GM21528 (cell line): ENCODE measurements around the gene TIGD1.
"Not testable (repeated sequence)": the region's sequence is repeated elsewhere in the genome, so short reads cannot be mapped to it uniquely, and the experiment has no call there.

ENCODE experiments used
- ATAC-seq: cut with Tn5 transposase; IDR thresholded peaks from one replicate; pipeline ENCODE4 v1.9.1; 2021; ENCODE audit warnings: mild to moderate bottlenecking, moderate library complexity; ENCODE audit not compliant: unreplicated experiment, low FRiP score

The TIGD1 gene

DNA sequence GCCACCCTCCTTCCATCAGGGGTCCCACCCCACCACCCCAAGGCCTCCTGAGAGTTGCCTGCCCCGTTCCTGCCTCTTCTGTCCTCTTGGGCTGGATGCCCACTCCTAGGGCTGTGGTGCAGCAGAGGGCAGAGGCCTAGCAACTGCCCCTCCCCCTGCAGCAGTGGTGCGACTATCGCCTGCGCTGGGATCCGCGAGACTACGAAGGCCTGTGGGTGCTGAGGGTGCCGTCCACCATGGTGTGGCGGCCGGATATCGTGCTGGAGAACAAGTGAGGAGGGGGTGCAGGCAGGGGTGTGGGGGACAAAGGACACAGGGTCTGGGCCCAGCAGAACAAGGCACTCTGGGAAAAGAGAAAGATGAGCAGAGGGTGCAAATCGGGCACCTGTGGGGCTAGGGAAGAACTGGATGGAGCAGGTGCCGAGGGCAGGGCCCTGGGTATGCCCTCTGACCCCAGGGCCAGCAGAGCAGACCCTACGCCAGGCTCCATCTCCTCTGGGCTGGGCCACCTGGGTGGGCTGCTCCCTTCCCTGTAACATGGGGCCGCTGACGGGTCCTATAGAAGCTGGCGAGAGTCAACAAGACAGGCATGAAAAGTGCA, 9.8 kb downstream of the TIGD1 start:
- ATAC-seq = no peak

DNA sequence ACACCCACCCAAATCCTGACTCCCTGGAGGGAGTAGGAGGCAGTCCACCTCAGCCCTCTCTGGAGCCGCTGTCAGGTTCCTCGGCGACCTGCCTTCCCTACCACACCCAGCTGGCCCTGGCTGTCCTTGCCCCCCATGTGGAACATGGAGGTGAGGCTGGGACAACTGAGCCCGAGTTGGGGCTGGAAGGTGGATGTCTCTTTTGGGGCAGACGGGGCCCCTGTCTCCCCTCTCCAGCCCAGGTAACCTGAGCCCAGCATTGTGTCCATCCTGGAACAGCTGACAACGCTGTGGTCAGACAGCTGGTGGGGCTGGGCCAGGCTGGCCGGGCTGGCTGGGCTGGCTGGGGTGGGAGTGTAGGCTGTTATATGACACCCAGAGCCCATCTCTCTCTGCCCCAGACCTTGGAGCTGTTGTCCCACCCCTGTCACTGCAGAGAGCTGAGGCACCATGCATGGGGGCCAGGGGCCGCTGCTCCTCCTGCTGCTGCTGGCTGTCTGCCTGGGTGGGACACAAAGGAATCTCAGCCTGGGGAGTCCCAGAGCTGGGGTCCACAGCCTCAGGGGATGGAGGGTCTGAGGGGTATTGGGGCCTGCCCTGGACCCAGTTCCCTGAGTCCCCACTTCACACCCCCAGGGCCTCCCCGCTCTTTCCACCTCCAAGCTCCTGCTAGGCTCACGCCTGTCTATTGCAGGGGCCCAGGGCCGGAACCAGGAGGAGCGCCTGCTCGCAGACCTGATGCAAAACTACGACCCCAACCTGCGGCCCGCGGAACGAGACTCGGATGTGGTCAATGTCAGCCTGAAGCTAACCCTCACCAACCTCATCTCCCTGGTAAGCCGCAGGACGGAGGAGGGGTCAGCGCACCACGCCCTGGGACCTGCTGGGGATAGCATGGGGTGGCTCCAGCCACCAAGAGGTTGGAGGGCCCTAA, 10.8 kb downstream of the TIGD1 start, which contains the start of gene CHRNG:
CHRNG (plus strand) TSS at position 395 of the 934 bp plus-strand sequence; CDS start at position 451, 56 bp downstream.
- ATAC-seq = no peak

DNA sequence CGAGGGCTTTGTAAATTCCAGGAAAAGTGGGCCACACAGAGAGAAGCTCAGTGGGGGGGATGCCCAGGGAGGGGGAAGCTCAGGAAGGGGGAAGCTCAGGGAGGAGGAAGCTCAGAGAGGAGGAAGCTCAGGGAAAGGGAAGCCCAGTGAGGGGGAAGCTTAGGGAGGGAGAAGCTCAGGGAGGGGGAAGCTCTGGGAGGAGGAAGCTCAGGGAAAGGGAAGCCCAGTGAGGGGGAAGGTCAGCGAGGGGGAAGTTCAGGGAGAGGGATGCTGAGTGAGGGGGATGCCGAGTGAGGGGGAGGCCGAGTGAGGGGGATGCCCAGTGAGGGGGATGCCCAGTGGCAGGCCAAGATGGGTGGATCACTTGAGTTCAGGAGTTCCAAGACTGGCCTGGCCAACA, 11.7 kb downstream of the TIGD1 start:
- ATAC-seq = no peak

DNA sequence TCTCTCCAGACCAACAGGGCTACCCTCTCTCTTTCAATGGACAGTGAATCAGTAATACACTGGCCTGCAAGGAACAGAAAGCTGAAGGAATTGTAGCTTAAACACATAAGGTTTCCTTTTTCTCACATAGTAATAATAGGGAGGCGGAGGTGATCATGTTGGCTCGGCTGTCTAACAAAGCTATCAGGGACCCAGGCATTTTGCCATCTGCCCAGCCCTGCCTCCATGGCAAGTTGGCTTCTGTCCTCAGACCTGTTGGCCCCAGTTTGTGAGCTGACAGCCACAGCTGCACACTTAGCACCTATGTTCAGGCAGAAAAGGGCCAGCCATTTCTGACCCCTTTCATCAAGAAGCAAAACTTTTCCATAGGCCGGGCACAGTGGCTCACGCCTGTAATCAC, 12.9 kb downstream of the TIGD1 start:
- no peak for ATAC-seq

DNA sequence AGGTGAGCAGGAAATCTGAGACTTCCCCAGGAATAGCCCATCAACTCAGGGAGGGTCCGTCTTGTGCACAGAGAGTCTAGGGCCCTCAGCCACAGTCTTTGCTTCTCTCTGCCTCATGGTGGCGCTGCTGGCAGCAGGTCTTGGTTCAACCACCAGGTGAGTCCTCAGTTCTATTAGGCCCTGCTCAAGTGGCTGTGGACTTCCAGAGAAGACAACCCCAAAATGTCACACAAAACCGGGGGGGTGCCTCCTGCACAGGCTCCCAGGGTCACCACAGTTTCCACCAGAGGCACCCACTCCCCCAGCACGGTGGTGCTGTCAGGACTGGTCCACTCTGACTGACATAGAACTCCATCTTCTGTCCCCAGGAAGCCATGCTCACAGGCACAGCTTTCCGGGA, 13.3 kb downstream of the TIGD1 start:
- ATAC-seq = no peak

DNA sequence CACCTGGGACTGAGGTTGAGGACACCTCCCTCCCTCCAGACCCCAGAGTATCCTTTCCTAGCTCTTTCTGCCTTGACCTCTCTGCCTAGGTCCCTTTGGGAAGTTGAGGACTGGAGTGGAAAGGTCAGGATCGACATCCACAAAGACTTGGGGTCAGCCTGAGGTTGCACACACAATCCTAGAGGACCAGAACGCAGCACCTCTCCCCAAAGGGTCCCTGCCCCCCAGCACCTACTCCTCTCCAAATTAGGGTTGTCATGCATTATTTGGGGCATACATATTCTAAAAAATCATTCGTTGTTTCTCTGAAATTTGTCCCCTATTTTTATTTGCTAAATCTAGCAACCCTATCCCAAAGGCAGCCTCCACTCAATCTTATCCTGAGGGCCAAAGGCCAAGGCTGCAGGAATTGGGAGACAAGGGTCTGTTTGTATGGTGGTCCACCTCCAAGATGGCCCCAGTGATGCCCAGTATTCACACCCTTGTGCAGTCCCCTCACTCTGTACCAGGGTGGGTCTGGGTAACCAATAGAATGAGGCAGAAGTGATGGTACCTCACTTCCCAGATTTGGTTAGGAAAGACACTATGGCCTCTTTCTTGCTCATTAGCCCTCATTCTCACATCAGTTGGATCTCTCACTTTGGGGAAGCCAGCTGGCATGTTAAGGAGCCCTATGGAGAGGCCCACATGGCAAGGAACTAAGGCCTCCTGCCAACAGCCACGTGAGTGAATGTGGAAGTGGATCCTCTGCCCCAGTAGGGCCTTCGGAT, 14.4 kb downstream of the TIGD1 start:
- no peak for ATAC-seq

DNA sequence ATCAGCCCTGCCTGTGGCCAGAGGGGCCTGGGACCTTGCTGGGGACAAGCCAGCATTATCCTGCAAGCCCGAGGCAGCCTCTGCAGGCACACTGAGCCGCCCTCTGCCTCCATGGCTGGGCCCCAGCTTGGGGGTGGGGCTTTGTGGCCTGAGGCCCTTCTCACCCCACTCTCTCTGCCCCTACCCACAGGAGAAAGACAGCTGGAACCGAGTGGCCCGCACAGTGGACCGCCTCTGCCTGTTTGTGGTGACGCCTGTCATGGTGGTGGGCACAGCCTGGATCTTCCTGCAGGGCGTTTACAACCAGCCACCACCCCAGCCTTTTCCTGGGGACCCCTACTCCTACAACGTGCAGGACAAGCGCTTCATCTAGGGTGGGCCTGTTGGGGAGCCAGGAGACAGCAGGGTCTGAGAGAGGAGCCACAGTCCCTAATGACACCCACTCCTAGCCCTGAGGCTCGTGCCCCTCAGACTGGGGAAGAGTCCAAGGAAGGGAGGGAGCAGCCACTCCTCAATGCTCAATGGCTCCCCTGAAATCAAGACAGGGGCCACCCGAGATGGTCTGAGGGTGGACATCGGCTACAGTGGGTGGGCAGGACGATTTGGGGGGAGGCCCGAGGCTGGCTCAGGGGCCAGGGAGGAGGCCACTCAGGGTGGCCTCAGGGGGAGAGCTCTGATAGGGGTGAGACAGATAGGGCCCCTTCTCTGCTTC, 15.3 kb downstream of the TIGD1 start:
- ATAC-seq = no peak

DNA sequence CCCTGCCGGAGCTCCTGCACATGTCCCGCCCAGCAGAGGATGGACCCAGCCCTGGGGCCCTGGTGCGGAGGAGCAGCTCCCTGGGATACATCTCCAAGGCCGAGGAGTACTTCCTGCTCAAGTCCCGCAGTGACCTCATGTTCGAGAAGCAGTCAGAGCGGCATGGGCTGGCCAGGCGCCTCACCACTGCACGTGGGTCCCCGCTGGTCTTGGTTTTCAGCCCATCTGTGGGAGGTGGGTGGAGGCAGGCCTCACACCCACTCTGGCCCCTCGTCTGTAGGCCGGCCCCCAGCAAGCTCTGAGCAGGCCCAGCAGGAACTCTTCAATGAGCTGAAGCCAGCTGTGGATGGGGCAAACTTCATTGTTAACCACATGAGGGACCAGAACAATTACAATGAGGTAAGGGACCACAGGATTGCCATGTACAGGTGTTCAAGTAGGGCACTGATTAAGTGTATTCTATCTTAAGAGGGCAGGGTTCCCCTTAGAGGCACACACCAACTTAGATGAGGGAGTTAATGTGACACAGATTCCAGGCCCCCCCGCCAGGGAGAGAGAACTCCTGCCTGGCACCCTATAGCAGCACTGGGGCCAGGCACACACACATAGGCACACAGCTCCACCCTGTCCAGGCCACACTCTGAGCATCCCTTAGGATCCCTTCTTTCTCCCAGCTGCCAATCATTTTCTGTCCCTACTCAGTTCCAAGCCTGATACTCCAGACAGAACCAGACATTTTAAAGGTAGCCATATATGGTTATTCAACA, 16.2 kb downstream of the TIGD1 start:
- no peak for ATAC-seq

DNA sequence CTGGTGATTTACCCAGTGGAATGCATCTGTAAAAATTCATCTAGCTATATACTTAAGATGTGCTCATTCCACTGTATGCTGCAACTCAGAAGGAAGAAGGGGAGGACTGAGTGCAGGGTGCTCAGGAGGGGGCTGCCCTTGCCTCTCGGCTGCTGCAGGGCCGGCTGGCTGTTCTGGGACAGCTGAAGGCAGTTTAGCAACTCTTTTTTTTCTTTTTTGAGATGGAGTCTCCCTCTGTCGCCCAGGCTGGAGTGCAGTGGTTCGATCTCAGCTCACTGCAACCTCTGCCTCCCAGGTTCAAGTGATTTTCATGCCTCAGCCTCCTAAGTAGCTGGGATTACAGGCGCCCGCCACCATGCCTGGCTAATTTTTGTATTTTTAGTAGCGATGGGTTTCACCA, 17.5 kb downstream of the TIGD1 start:
- not testable (repeated sequence) for ATAC-seq

DNA sequence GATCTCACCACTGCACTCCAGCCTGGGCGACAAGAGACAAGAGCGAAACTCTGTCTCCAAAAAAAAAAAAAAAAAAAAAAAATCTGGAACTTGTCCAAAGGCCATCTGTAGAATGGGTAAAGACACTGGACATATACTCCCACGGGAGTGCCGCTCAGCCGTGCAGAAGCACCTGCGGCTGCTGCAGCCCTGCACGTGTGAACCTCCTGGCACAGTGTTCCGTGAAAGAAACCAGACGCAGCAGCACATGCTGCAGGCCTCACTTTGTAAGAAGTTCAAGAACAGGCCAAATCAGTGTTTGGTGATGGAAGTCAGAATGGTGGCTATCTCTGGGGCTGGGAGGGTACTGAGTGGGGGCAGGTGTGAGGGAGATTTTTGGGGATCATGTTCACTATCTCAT, 17.9 kb downstream of the TIGD1 start:
- no peak for ATAC-seq

DNA sequence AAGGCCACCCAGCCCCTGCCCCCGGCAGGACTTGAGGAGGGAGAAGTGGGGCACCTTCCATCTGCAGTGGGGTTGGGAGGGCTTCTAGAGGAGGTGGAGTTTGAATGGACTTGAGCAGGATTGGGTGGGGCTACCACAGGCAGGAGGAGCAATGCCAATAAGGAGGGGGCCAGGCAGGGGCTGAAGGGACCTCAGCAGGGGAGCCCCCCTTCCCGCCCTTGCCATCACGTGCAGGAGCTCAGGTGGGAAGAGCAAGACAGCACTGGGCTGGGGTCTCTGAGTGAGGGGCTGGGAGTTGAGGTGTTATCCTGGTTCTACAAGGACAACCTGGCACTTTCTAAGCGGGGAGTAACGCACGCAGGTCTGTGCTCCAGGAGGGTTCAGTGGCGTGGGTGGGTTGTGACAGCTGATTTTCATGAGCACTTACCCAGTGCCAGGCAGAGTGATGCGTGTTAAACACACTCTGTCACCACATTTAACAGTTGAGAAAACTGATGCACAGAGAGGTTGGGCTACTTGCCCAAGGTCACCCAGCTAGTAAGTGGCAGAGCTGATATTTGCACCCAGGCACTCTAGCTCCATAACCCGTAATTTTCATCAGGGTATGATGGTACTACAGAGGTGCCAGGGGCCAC, 19.6 kb downstream of the TIGD1 start:
- ATAC-seq = no peak

DNA sequence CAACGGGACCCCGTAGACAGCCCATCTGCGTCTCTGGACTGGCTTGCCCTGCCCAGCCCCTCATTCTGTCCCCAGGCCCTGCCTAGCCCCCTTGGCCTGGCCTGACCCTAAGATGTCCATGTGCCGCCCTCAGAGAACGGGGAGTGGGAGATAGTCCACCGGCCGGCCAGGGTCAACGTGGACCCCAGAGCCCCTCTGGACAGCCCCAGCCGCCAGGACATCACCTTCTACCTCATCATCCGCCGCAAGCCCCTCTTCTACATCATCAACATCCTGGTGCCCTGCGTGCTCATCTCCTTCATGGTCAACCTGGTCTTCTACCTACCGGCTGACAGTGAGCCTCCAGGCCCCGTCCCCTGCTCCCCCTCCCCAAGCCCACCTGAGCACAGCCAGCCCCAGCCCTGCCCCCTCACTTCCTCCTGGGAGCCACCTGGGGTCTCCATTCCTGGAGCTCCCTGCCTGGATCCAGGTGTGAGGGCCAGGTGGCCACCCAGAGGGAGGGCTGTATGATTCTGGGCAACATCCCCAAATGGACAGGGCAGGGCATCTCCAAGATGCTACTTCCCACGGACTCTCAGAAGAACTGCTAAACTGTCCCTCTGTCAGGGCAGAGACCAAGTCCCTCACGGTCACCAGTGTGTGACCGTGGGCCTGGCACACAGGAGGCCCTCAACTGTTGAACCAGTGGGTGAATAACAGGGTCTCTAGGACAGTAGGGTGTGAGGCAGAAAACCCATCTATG, 20.4 kb downstream of the TIGD1 start:
- no peak for ATAC-seq

DNA sequence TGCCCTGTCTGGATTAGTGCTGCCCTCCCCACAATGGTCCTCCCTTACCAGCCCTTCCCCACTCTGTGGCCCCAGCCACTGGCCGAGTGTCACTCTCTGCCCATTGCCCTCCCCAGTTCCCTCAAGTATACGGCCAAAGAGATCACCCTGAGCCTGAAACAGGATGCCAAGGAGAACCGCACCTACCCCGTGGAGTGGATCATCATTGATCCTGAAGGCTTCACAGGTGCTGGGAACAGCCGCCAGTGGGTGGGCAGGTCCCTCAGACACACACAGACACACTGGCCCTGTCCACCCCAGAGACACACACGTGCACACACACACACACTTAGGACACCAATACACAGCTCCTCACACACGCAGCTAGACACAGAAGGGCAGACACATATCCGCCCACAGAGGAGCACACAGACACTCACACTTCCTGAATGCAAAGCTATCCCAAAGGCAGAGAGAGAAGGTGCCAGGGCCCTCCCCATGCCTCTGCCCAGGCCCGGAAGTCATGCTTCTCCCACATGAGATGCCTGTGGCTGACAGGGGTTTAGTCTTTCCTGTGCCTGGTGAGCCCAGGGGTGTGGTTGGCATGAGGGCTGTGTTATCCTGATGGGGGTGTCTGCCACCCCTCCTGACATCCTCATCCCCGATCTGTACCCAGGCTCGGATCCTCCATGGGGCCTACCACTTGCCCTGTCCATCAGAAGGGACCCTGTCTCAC, 21.5 kb downstream of the TIGD1 start:
- ATAC-seq = no peak

DNA sequence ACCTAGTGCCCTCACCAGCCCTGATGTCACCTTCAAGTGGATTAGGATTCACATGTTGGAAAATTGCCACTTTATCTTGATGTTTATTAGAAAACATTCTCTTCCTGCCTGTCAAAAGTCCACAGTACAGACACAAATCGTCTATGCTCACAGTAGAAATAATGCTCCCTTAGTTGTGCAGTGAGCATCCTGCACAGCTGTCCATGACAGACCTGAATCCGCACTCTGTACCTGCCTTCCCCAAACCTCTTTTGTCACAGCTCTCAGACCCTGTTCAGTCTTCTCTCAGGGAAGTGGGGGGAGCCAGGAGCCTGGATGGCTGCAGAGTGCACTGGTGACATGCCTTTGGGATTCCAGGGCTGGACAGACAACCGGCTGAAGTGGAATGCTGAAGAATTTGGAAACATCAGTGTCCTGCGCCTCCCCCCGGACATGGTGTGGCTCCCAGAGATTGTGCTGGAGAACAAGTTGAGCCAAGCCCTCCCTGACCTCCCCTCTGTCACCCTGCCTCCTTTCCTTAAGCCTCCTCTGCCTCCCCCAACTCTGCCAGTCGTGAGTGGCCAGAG, 22.4 kb downstream of the TIGD1 start:
- ATAC-seq = no peak

DNA sequence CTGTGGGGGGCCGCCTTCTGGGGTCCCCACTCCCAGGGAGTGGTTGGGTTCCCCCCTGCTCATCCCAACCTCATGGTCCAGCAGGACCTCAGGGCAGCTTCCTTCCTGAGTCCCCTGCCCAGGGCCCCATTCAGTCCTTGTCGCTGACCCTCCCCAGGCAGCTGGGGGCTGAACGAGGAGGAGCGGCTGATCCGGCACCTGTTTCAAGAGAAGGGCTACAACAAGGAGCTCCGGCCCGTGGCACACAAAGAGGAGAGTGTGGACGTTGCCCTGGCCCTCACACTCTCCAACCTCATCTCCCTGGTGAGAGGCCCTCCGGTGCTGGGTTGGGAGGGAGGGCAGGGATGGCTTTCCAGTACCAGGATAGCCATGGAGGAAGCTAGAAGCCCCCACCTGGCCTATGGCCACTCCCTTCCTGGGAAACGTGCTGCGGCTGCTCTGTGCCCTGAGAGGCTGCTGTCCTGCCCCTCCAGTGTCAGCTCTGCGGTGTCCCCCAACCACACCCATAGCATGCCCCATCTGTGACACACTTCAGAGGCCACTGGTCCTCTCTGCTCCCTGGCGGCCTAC, 23.9 kb downstream of the TIGD1 start:
- no peak for ATAC-seq

DNA sequence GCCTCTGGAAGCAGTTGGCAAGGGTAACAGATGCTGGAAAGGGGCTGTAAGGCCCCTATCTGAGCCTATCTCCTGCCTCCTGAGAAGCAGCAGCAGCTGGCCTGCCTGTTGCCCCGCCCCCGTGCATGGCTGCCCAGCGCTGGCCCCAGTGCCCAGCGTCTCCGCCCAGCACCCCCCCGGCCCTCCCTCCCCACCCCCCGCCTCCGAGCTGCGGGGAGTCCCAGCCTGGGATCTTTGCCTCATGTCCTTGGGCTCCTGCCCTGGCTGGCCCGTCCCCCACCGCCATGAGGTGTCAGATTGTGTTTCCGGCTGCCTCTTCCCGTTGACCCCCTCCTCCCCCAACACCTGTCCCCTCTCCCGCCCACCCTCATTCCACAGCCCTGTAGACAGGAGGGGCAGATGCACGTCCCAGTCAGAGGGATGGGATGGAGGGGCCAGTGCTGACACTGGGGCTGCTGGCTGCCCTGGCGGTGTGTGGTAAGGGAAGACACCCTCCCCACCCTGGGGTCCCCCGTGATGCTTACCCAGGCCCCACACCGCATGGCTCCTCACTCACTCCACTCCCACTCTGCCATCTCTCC, 24.5 kb downstream of the TIGD1 start, which contains the start of gene CHRND:
CHRND (plus strand) TSS at position 370 of the 581 bp plus-strand sequence; CDS start at position 426, 56 bp downstream.
- ATAC-seq = no peak

DNA sequence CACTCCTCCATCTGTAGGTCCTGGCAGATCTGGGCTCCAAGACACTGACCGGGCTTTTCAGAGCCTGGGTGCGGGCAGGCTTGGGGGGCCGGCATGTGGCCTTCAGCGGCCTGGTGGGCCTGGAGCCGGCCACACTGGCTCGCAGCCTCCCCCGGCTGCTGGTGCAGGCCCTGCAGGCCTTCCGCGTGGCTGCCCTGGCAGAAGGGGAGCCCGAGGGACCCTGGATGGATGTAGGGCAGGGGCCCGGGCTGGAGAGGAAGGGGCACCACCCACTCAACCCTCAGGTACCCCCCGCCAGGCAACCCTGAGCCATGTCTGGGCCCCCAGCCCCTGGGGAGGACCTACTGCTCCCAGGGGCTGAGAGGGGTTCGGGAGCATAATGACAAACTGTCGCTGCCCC, 25.2 kb downstream of the TIGD1 start:
- ATAC-seq = no peak
